ENCODE data around the gene ZFPL1.

Gene ZFPL1

DNA sequence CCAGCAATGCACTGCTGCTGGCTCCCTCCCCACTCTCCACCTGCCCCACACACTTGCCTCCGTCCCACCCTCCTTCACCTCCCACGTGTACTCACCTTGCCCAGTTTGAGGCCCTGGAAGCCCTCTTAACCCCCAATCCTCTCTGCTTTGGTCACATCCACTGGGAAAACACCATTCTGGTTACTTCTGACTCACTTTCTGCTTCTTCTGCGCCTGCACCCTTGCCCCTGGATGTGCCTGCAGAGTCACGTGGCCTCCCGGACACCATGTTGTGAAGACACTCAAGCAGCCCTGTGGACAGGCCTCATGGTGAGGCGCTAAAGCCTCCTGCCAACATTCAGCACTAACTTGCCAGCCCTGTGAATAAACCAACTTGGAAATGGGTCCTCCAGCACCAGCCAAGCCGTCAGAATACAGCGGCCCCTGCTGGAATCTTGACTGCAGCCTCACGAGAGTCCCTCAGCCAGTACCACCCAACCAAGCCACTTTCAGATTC, 23.1 kb upstream of the ZFPL1 start:
- no peak for DNase-seq (ENCODE audit: low spot score)

DNA sequence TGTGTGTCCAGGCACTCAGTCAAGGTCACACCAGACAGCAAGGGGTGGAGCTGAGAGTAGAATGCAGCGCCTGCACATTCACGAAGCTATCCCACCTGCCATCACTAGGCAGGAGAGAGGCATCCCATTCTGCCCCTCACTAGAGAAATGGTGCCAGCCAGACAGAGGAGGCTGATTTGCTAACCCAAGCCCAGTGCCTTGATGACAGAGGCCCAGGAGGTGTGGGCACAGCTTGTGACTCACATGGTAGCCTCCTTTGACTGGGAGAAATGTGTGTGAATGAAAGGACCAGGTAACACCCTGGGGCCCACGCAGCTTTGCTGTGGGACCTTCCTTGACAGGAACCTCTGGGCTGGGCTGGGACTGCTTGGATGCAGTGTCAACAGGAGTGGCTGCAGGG, 20.5 kb upstream of the ZFPL1 start:
- DNase-seq (ENCODE audit: low spot score) = no peak

DNA sequence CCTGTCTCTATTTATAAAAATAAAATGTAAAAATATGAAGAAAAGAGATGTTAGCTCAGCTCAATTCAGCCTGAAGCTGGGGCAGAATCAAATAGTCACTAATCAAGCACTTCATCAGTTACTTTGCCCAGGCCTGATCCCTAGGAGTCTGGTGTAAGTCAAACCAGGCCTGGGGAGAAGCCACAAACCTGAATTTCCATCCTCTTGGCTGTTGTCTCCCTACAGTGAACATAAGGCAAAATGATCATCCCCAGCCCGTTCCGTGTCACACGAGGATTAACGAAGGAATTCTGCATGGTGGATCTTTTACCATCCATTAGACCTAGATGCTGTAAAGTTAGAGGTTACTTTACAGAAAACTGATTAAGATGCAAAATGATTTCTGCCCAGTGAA, 19.2 kb upstream of the ZFPL1 start:
- no peak for DNase-seq (ENCODE audit: low spot score)

DNA sequence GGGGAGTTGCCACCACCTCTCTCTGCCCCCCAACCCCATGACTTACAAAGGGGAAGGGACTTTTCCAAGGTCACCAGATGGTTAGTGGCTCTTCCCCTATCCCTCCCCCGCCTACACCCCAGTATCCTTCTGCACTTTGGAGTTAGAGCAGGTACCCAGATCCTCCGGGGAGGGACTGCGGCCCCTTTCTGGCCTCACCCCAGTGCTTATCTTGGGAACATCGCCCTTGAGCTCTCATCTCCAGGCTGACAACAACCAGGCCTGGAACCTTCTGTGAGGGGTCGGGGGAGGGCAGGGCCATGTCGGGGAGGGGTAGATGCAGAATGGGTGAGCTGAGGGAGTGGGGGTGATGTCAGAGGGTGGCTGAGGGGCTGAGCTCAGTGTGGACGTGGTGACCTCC, 18.2 kb upstream of the ZFPL1 start:
- DNase-seq (ENCODE audit: low spot score) = no peak

DNA sequence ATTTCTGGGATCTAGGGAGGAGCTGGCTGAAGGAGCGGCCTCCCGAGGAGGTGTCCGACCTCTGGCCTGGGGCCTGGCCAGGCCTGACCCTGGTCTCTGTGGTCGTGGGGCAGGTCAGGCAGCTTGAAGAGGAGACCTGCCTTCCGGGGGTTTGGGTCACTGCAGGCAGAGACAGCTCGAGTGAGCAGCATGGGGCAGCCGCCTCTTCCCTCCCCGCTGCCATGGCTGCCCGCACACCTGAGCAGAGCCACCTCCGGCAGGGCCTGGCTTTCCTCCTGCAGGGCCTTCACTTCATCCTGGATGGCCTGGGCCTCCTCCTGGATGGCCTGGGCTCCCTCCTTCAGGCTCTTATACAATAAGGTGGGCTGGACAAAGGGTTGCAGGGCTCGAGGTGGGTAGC, 17.7 kb upstream of the ZFPL1 start:
- no peak for DNase-seq (ENCODE audit: low spot score)

- DNase-seq (ENCODE audit: low spot score) = no peak
Observed at GRCh38 chr11:65066805-65067291, 17.2 kb upstream of the ZFPL1 start.

GRCh38 chr11:65067446-65067845, 16.6 kb upstream of the ZFPL1 start:
- no peak for DNase-seq (ENCODE audit: low spot score)

- DNase-seq (ENCODE audit: low spot score) = no peak
Observed at GRCh38 chr11:65069217-65069616, 14.8 kb upstream of the ZFPL1 start.

DNA sequence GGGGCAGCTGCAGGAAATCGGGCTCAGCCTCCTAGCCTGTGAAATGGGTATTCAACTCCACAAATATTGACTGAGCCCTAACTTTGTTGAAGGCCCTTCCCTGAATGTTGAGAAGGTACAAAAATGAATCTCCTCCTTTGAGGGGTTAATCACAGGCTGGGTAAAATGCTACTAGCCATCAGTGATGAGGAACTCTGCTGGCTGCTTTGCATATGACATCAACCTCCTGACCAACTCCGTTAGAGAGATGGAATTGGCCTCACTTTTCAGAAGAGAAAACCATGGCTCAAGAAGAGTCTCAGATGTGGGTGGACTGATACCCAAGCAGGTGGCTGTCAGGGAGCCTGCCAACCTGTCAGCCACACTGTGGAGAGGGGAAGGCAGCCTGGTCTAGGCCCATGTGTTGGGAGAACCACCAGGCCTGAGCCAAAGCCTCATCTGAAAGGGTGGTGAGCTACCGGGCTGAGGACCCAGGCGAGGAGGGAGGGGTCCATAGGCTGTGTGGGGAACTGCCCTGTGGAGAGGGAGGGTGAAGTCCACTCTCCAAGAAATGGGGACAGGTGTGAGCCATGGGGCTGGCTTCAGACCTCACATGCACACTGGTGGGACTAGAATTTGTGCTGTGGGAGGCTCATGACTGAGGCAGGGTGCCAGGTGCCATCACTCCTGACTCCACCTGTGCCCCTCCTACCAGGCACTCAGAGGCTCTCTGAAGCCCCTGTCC, 12.0 kb upstream of the ZFPL1 start:
- DNase-seq (ENCODE audit: low spot score) = no peak

DNA sequence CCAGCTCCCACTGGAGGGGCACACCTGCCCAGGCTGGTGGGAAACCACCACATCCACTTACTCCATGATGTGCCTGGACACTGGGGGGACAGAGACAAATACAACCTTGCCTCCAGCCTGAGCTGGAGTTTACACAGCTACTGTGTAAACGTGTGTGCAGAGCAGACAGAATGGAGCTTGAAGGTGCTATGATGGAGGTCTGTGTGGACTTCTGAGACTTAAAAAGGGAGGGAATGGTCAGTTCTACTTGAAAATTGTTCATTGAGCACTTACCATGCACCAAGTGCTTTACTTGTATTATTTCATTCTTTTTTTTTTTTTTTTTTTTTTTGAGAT, 11.4 kb upstream of the ZFPL1 start:
- DNase-seq (ENCODE audit: low spot score) = no peak

DNA sequence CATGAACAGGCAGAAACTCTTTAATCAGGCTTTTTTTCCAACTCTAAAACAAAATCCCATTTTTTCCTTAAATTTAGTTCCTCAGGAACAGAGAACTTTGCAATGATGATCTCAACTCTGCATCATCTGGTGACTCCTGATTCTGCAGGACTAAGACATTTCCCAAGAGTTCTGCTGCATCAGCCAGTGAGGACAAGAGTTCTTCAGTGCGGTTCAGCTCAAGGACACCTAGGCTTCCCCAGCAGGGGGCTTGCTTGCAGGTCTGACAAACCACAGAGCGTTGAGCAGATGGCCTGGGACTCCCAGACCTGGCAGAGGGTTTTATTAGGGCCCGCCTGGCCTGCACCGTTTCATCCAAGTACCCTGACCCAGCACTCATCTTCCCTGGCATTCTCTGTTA, 6.6 kb upstream of the ZFPL1 start:
- no peak for DNase-seq (ENCODE audit: low spot score)

GRCh38 chr11:65078151-65078550, 5.9 kb upstream of the ZFPL1 start:
- peak; percentile 81 for DNase-seq (ENCODE audit: low spot score)

GRCh38 chr11:65078786-65079342, 5.2 kb upstream of the ZFPL1 start:
- no peak for DNase-seq (ENCODE audit: low spot score)

GRCh38 chr11:65083134-65083833, 738 bp upstream of the ZFPL1 start:
- no peak for DNase-seq (ENCODE audit: low spot score)

- DNase-seq (ENCODE audit: low spot score) = no peak
Observed at GRCh38 chr11:65084598-65085375, 765 bp downstream of the ZFPL1 start.

GRCh38 chr11:65085446-65085845, 1.4 kb downstream of the ZFPL1 start:
- DNase-seq (ENCODE audit: low spot score) = no peak

DNA sequence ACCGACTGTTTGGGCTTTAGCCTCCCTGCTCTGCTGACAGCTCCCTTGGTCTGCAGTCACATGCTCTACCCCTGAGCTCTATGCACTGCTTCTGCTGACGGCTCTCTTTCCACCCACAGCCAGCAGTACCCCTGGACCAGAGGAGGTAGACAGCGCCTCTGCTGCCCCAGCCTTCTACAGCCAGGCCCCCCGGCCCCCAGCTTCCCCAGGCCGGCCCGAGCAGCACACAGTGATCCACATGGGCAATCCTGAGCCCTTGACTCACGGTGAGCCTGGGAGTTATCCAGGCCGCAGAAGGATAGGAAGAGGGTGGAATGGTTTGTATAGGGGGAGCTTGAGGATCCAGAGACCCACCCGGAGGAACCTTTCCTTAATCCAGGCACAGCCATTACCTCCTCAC, 2.8 kb downstream of the ZFPL1 start:
- no peak for DNase-seq (ENCODE audit: low spot score)

DNA sequence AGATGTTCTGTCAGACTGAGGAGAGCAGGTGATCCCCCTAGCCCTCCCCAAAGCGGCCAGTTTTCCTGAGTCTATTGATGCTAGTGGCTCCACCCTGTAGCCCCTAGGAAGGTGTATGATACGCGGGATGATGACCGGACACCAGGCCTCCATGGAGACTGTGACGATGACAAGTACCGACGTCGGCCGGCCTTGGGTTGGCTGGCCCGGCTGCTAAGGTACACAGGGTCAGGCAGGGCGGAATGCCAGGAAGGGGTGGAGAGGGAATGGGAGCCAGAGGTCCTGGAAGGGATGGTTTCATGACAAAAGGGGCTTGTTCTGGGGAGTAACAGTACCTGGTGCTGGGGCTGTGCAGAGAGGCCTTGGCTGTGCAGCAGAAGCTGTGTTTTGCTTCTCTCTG, 3.2 kb downstream of the ZFPL1 start:
- DNase-seq (ENCODE audit: low spot score) = no peak

GRCh38 chr11:65087827-65088226, 3.8 kb downstream of the ZFPL1 start:
- no peak for DNase-seq (ENCODE audit: low spot score)

DNA sequence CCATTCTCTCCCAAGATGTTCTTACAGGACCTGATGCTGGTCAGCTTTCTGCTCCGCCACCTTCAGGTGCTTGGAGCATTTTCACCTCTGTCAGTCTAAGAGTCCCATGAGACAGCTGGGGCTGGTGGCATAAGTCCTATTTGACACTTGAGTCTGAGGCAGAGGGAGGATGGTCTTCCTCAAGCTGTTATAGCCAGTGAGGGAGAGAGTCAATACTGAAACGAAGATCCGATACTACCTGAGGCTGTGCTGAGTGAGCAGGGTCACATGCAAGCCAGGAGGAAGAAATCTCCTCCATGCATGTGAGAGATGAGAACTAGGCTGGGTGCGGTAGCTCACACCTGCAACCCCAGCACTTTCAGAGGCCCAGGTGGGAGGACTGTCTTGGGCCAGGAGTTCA, 5.6 kb downstream of the ZFPL1 start:
- no peak for DNase-seq (ENCODE audit: low spot score)

GRCh38 chr11:65090628-65091027, 6.6 kb downstream of the ZFPL1 start:
- no peak for DNase-seq (ENCODE audit: low spot score)

DNA sequence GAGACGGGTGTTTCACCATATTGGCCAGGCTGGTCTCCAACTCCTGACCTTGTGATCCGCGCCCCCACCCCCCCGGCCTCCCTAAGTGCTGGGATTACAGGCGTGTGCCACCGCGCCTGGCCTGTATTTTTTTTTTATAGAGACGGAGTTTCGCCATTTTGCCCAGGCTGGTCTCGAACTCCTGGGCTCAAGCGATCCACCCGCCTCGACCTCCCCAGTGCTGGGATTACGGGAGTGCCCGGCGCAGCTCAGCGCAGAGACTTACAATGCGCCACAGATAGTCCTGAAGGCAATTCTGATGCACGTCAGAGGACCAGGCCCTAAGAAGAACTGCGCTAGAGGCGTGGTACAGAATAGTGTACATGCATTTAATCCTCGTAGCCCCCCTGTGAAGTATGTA, 11.4 kb downstream of the ZFPL1 start:
- no peak for DNase-seq (ENCODE audit: low spot score)
